HG03060 (cell line): ENCODE data around the gene ADAMTS4.
"Not testable (repeated sequence)": the region's sequence is repeated elsewhere in the genome, so short reads cannot be mapped to it uniquely, and the experiment has no call there.

Source experiments
- ATAC-seq: cut with Tn5 transposase; IDR thresholded peaks from one replicate; pipeline ENCODE4 v1.9.1; 2021; ENCODE audit warnings: low read depth, moderate number of reproducible peaks; ENCODE audit not compliant: unreplicated experiment

Gene ADAMTS4

GRCh38 chr1:161198897-161199431 lies at the start of gene ADAMTS4:
ADAMTS4 (minus strand) TSS chr1:161199054; CDS start chr1:161198627, 427 bp downstream.
- ATAC-seq = no peak

- no peak for ATAC-seq
Measured at GRCh38 chr1:161244888-161245287, 46.0 kb upstream of the ADAMTS4 start.

GRCh38 chr1:161242313-161242712 lies 43.5 kb upstream of the ADAMTS4 start:
- ATAC-seq = no peak

GRCh38 chr1:161241682-161242081 lies 42.8 kb upstream of the ADAMTS4 start:
- ATAC-seq = no peak

GRCh38 chr1:161238039-161238473 lies 39.2 kb upstream of the ADAMTS4 start, which contains the start of gene NR1I3:
NR1I3 (minus strand) TSS chr1:161238203; CDS start chr1:161236565, 1,638 bp downstream.
- no peak for ATAC-seq

- ATAC-seq = no peak
Measured at GRCh38 chr1:161235957-161236775, 37.3 kb upstream of the ADAMTS4 start.

GRCh38 chr1:161233102-161233501 lies 34.2 kb upstream of the ADAMTS4 start:
- no peak for ATAC-seq

- no peak for ATAC-seq
Measured at GRCh38 chr1:161230762-161231161, 31.9 kb upstream of the ADAMTS4 start.

- ATAC-seq = no peak
Measured at GRCh38 chr1:161229896-161230295, 31.0 kb upstream of the ADAMTS4 start.

- ATAC-seq = no peak
Measured at GRCh38 chr1:161228032-161228431, 29.2 kb upstream of the ADAMTS4 start.

- no peak for ATAC-seq
Measured at GRCh38 chr1:161227196-161227871, 28.5 kb upstream of the ADAMTS4 start.

- no peak for ATAC-seq
Measured at GRCh38 chr1:161226759-161227158, 27.9 kb upstream of the ADAMTS4 start.

GRCh38 chr1:161226320-161226711 lies 27.5 kb upstream of the ADAMTS4 start:
- ATAC-seq = no peak

GRCh38 chr1:161225534-161226319 lies 26.9 kb upstream of the ADAMTS4 start, which contains the start of gene TOMM40L:
TOMM40L (plus strand) TSS chr1:161226060; CDS start chr1:161226490, 430 bp downstream.
- peak; percentile 89 for ATAC-seq

GRCh38 chr1:161225178-161225533 lies 26.3 kb upstream of the ADAMTS4 start:
- no peak for ATAC-seq

- ATAC-seq = not testable (repeated sequence)
Measured at GRCh38 chr1:161224695-161225087, 25.8 kb upstream of the ADAMTS4 start.

GRCh38 chr1:161223805-161224694 lies 25.2 kb upstream of the ADAMTS4 start:
- no peak for ATAC-seq

GRCh38 chr1:161222175-161223019 lies 23.5 kb upstream of the ADAMTS4 start:
- no peak for ATAC-seq

- ATAC-seq = no peak
Measured at GRCh38 chr1:161220002-161220401, 21.1 kb upstream of the ADAMTS4 start.
